Measurements from ENCODE around the gene MTAP.

The MTAP gene

GRCh38 chr9:21864505-21864904 is 62.1 kb downstream of the MTAP start:
- no peak overlapping the region for H3K4me2 ChIP-seq
- H3K27me3 ChIP-seq = no peaks in the 10 kb centered on the region
- H3K9me3 ChIP-seq = peaks cover 5% of the 10 kb centered on the region
- H3K36me3 ChIP-seq = peaks cover 93% of the 10 kb centered on the region
- H3K9ac ChIP-seq = no peak overlapping the region
- no peak overlapping the region for H3K27ac ChIP-seq
- H4K20me1 ChIP-seq = 0 out of 2 replicates have a peak, but pooled peaks cover 10% of the 10 kb centered on the region
- no peak overlapping the region for H3K4me3 ChIP-seq
- TF ChIP-seq Cebpa-rat (IDR thresholded peaks at IDR 0.05) = no peak
- H3K4me1 ChIP-seq = no peaks in the 10 kb centered on the region

DNA sequence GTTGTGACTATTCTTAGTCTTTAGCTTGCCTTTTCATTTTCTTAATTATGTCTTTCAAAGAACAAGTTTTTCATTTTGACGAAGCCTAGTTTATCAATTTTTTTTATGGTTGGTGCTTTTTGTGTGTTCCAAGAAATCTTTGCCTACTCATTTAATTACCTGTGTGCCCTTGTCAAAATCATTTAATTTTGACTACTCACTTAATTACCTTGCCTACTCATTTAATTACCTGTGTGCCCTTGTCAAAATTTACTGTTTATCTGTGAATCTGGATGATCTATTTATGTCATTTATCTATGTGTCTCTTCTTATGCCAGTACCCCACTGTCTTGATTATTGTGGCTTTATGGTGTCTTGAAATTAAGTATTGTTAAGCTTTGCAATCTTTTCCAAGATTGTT is 63.9 kb downstream of the MTAP start:
- no peaks in the 10 kb centered on the region for H3K4me1 ChIP-seq
- H3K27me3 ChIP-seq = no peaks in the 10 kb centered on the region
- H4K20me1 ChIP-seq = 0 out of 2 replicates have a peak, but pooled peaks cover 10% of the 10 kb centered on the region
- no peak overlapping the region for H3K9ac ChIP-seq
- no peak for TF ChIP-seq Cebpa-rat (IDR thresholded peaks at IDR 0.05)
- no peak overlapping the region for H3K4me2 ChIP-seq
- no peak overlapping the region for H3K27ac ChIP-seq
- peaks cover 89% of the 10 kb centered on the region for H3K36me3 ChIP-seq
- no peak overlapping the region for H3K4me3 ChIP-seq
- H3K9me3 ChIP-seq = peaks cover 5% of the 10 kb centered on the region

DNA sequence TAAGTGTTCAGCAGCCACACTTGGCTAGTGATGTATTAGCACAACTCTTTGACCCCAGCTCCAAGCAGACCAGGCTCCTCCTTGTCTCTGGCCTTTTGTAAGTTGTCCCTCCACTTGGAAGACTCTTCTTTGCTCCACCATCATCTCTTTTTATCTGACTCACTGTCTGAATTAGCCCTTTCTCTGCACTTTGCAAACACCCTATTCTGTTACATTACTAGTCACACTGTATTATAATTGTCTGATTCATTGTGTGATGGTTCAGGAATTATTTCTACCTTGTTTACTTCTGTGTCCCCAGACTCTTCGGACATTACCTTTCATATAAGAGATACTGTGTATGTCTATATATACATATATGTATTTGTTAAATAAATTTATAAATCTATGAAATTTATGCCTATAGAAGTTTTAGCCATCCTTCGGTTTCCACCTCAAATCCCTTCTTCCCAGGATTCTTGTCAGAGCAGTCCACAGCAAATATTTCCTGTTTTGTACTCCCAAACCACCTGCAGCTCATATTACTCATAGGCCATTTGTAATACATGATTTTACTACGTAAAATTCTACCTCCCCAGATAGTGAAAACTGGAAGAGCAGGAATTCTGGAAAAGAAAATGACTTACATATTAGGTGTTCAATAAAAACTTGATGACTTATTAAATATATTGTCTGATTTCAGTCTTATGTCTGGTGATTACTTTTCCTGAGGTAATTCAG is 69.0 kb downstream of the MTAP start:
- peaks cover 21% of the 10 kb centered on the region for H3K9me3 ChIP-seq
- no peaks in the 10 kb centered on the region for H3K27me3 ChIP-seq
- H3K27ac ChIP-seq = no peak overlapping the region
- no peaks in the 10 kb centered on the region for H4K20me1 ChIP-seq
- H3K4me3 ChIP-seq = no peak overlapping the region
- H3K36me3 ChIP-seq = peaks cover 76% of the 10 kb centered on the region
- no peaks in the 10 kb centered on the region for H3K4me1 ChIP-seq
- TF ChIP-seq Cebpa-rat (IDR thresholded peaks at IDR 0.05) = no peak
- no peak overlapping the region for H3K9ac ChIP-seq
- no peak overlapping the region for H3K4me2 ChIP-seq

DNA sequence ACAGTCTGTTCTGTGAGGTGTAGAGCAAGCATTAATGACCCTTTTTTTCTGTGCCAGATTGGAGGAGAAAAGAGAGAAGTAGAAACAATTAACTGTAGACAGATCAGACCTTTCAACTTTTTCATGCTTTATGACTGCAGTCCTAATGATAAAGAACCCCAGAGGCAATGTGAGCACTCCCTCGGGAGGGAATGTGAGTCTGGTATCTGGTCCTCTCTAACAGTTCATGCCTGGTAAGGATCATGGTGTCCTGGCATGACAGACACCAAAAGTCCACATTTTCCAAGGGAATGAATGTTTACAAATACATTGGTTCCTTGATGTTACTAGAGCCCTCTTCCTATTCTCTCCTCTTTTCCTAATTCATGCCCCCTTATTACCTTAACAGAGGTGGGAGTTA is 70.3 kb downstream of the MTAP start:
- H3K27ac ChIP-seq = no peak overlapping the region
- peaks cover 76% of the 10 kb centered on the region for H3K36me3 ChIP-seq
- no peak for TF ChIP-seq Cebpa-rat (IDR thresholded peaks at IDR 0.05)
- H3K4me1 ChIP-seq = no peaks in the 10 kb centered on the region
- no peaks in the 10 kb centered on the region for H3K27me3 ChIP-seq
- no peak overlapping the region for H3K9ac ChIP-seq
- H3K4me3 ChIP-seq = no peak overlapping the region
- H3K4me2 ChIP-seq = no peak overlapping the region
- H3K9me3 ChIP-seq = peaks cover 34% of the 10 kb centered on the region
- peaks cover 9% of the 10 kb centered on the region; the same call in 1 of the 2 replicates for H4K20me1 ChIP-seq

DNA sequence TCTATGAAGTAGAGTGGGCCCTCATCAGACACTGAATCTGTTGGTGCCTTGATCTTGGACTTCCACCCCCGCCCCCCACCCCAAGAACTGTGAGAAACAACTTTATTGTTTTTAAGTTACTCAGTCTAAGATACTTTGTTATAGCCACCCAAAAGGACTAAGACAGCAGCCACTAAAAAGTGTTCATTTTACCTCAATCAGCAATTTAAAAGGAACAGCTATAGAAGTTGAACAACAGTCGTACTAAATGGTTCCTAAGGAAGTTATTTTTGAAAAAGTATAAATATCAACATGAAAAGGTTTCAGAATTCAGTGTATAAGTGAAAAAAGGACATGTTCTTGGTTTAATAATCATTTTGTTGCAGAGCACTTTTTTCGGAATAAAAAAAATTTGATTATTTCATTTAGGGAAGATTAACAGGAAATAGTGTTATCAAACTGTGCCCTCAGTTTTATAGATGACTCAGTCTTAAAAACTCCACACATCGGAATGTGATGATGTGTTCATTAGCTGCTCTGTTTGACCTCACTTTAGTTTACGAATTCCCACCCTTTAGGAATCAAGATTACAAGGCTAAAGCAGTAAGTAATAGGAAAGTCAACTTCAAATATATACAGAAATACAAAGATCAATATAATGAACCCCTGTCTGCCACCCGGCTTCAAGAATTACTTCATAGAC is 71.2 kb downstream of the MTAP start:
- Histone ChIP-seq H3K9me3 (peaks cover 42% of the 10 kb centered on the region), H3K27me3 (no peaks in the 10 kb centered on the region), H3K9ac (no peak overlapping the region), H3K4me2 (no peak overlapping the region), H3K36me3 (peaks cover 73% of the 10 kb centered on the region), H4K20me1 (peaks cover 9% of the 10 kb centered on the region; the same call in 1 of the 2 replicates), H3K4me1 (no peaks in the 10 kb centered on the region), H3K27ac (no peak overlapping the region), H3K4me3 (no peak overlapping the region)
- TF ChIP-seq Cebpa-rat (IDR thresholded peaks at IDR 0.05) = no peak

- Histone ChIP-seq H3K27me3 (no peaks in the 10 kb centered on the region), H3K27ac (no peak overlapping the region), H4K20me1 (peaks cover 9% of the 10 kb centered on the region; the same call in 1 of the 2 replicates), H3K4me3 (no peak overlapping the region), H3K9ac (no peak overlapping the region), H3K36me3 (peaks cover 73% of the 10 kb centered on the region), H3K9me3 (peaks cover 63% of the 10 kb centered on the region), H3K4me1 (no peaks in the 10 kb centered on the region), H3K4me2 (no peak overlapping the region)
- TF ChIP-seq Cebpa-rat (IDR thresholded peaks at IDR 0.05) = no peak
Observed at GRCh38 chr9:21875893-21876292, 73.5 kb downstream of the MTAP start.

- Histone ChIP-seq H3K36me3 (peaks cover 52% of the 10 kb centered on the region), H3K4me1 (no peaks in the 10 kb centered on the region), H3K27me3 (no peaks in the 10 kb centered on the region), H3K9me3 (peaks cover 51% of the 10 kb centered on the region), H3K9ac (no peak overlapping the region), H3K4me3 (no peak overlapping the region), H3K27ac (no peak overlapping the region), H4K20me1 (no peaks in the 10 kb centered on the region; the same call in 1 of the 2 replicates), H3K4me2 (no peak overlapping the region)
- no peak for TF ChIP-seq Cebpa-rat (IDR thresholded peaks at IDR 0.05)
Observed at GRCh38 chr9:21883642-21884041, 81.2 kb downstream of the MTAP start.

DNA sequence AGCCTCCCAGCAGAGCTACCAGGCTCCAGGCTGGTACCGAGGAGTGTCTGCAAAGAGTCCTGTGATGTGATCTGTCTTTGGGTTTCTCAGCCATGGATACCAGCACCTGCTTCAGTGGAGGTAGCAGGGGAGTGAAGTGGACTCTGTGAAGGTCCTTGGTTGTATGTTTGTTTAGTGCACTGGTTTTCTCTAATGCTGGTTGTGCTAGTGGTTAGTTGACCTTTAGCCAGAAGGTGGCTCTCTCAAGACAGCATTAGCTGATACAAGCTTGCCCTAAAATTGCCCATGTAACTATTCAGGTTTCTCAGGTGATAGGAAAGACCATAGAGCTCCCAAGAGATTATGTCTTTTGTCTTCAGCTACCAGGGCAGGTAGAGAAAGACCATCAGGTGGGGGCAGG is 87.2 kb downstream of the MTAP start:
- Histone ChIP-seq H3K4me2 (no peak overlapping the region), H3K27me3 (no peaks in the 10 kb centered on the region), H4K20me1 (no peaks in the 10 kb centered on the region), H3K36me3 (peaks cover 77% of the 10 kb centered on the region), H3K9me3 (peaks cover 72% of the 10 kb centered on the region), H3K4me3 (no peak overlapping the region), H3K9ac (no peak overlapping the region), H3K27ac (no peak overlapping the region), H3K4me1 (no peaks in the 10 kb centered on the region)
- TF ChIP-seq Cebpa-rat (IDR thresholded peaks at IDR 0.05) = no peak

DNA sequence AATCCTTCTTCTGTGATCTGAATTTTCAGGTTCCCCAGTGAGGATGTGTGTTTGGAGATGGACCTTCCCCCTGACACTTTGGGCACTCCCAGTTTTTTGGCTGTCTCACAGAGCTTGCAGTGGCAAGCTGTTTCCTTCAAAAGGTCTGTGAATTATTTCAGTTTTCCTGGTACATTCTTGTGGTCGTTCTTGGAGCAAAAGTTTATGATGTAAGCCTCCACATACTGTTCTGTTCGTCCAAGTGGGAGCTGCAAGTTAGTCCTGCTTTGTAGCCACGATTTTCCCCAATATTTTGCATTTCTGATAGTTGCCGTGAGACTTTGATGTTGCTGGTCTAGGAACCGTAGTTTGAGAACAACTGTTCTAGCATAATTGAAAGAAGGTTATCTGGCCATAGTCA is 88.3 kb downstream of the MTAP start:
- no peak overlapping the region for H3K9ac ChIP-seq
- no peaks in the 10 kb centered on the region for H3K27me3 ChIP-seq
- H3K36me3 ChIP-seq = peaks cover 79% of the 10 kb centered on the region
- H3K4me3 ChIP-seq = no peak overlapping the region
- H3K27ac ChIP-seq = no peak overlapping the region
- no peak for TF ChIP-seq Cebpa-rat (IDR thresholded peaks at IDR 0.05)
- peaks cover 76% of the 10 kb centered on the region for H3K9me3 ChIP-seq
- no peaks in the 10 kb centered on the region for H4K20me1 ChIP-seq
- no peak overlapping the region for H3K4me2 ChIP-seq
- no peaks in the 10 kb centered on the region for H3K4me1 ChIP-seq

DNA sequence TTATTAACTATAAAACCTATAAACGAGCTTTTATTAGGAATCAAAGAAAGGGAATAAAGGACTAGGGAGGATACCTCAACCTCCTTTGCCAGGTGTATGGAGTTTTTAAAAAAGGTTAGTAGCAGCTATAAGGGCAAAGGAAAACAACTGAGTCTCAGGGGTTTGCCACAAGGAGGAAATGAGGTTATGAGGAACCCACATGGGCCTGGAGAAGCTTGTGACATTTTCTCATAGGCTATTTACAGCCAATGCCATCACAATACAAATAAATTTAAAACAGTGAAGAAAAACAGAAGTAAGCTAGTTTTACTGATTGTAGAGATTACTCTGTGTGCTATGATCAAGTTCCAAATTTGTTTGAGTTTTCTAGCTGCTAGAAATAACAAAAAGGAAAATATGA is 99.1 kb downstream of the MTAP start:
- Histone ChIP-seq H3K27ac (no peak overlapping the region), H4K20me1 (no peaks in the 10 kb centered on the region), H3K4me1 (0 out of 2 replicates have a peak, but pooled peaks cover 8% of the 10 kb centered on the region), H3K36me3 (peaks cover 24% of the 10 kb centered on the region), H3K9me3 (peaks cover 51% of the 10 kb centered on the region), H3K4me3 (no peak overlapping the region), H3K9ac (no peak overlapping the region), H3K4me2 (no peak overlapping the region), H3K27me3 (no peaks in the 10 kb centered on the region)
- no peak for TF ChIP-seq Cebpa-rat (IDR thresholded peaks at IDR 0.05)
